Effector CD8-positive, alpha-beta T cell (primary cell): Measurements from ENCODE around the gene TTC7B.

Experiments
- DNase-seq: peaks from one replicate; lab custom pipeline; 2025; lab: John Stamatoyannopoulos, UW

The TTC7B gene

DNA sequence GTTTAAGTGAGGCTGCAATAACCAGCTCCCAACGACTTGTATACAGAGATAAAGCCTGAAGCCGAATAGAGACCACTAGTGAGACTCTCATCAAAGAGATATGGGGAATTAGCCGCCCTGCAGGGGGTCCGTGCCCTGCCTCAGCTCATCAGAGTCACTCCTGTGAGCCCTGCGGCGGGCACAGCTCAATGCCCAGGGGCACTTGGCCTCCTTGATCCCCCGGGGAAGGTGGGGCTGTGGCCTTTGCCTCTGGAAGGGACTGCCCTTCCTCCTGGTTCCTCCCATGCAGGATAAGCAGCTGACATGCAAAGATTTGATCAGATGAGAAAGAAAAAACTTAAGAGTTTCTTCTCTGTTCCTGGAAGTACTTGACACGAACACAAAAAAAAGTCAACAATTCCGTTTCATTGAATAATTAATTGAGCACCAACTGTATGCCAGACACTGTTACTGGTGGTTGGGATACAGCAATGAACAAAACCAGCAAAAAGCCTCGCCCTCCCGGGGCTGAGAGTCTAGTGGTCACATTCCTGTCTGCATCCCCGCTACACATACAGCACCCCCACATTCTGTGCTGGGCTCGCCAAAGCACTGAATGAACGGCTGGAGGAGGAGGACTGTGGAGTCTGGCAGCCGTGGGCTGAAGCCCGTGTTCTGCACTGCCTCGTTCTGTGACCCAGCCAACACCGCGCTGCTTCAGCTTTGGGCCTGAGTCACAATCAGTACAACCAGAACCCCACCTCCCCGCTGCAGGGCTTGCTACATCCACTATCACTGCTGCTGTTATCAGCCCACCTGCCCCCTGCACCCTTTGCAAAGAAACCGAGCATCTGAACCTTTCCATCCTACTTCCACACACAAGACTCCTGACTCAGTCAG lies 10.3 kb downstream of the TTC7B start:
- no peak for DNase-seq

DNA sequence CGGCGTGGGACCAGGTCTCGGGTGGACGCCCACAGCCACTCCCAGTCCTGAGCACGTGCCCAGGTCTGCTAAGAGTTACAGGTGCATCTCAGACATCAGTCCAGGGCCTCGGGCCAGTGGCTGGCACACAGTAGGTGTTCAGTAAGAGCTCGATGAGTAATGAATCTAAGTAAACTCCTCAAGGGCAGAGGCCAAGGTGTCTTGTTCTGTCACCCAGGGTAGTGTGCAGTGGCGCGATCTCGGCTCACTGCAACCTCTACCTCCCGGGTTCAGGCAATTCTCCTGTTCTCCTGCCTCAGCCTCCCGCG lies 11.2 kb downstream of the TTC7B start:
- no peak for DNase-seq

DNA sequence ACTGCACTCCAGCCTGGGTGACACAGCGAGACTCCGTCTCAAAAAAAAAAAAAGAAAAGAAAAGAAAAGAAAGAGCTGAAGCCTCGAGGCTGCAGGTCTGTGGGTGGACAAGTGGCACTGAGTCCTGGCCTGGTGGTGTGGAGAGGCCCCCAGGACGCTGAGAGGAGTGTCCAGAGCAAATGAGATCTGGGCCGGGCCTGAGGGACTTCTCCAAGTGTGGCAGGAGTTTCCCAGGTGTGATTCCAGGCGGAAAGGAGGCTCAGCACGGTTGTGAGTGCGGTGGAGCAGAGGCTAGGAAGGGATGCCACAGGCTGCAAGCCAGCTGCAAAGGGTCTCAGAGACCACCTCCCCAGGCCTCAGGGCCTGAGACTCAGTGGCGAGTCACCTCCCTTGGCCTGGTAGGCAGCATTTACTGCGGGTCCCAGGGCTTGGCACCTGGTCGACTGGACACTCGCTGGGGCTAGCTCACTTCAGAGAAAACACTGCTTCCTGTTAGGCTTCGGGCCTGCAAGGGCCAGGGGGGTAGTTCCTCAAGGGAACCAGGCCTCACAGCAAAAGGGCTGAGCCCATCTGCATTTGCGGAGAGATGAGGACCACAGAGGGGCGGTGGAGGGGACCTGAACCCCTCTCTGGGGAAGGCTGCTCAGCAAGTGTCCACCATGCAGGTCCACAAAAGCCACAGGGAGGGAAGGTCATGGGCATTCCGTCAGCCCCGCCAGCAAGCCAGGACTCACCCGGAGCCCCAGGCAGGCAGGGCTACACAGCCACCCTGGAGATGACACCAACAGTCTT lies 11.7 kb downstream of the TTC7B start:
- no peak for DNase-seq

DNA sequence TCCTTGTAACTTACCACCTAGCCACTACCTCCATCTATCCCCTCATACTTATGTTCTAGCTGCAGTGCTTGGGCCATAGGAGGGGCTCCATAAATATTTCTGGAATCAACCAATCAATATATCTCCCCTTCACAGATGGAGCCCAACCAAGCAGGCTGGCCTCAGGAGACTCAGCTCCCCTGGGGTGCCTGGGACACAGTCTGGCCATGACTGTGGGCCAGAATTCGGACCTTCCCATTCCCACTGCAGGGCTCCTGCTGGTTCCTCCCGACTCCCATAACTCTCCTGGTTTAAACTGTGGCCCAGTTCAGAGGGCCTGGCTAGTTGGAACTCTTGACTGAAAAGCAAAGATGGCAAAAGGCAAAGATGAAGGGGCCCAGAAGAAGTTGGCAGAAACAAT lies 13.0 kb downstream of the TTC7B start:
- DNase-seq: no peak

DNA sequence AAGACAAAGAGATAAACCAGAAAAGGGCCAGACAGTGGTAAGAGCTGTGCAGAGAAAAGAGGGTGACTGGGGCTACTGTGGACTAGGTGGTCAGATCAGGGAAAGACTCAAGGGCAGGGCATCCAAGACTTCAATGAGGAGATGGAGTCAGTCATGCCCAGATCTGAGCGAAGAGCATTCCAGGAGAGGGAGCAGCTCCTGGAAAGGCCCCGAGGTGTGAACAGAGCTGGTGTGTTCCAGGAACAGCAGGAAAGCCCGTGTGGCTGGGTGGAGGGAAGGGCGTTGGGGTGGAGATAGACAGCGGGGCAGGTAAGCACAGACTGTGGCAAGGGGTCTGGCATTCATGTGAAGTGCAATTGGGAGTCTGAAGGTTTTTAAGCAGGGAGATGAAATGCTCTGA lies 16.8 kb downstream of the TTC7B start:
- DNase-seq: no peak

DNA sequence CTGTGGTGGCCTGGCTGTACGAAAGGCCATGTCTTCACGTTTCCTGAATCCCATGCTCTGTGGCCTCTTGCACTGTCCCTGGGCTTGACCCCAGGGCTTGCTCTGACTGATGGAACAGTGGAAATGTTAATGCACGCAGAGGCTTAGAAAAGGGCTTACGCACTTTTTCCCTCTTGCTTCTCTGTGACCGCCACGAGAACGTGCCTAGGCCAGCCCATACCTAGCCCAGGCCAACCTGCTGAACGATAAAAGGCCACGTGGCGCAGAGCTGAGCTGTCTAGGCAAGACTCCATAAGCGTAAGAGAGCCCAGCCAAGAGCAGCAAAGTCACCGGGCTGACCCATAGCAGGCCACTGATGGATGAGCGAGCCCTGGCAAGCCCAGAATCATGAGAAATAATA lies 18.3 kb downstream of the TTC7B start:
- DNase-seq: no peak

DNA sequence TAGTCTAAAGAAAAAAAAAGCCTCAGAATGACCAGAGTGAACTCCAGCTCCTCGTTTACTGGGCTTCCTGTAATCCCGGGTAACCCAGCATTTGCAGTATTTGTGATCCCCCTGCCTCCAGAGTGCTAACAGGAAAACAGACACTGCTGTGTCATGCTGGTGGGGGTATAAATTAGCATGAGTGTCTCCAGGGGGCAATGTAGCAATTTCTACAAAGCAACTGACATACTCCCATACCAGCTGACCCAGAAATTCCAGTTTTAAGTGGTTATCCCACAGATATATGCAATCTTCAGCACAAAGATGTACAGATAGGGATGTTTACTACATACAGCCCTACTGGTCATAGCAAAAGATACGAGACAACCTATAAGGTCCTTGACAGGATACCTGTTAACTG lies 18.8 kb downstream of the TTC7B start:
- DNase-seq: no peak

DNA sequence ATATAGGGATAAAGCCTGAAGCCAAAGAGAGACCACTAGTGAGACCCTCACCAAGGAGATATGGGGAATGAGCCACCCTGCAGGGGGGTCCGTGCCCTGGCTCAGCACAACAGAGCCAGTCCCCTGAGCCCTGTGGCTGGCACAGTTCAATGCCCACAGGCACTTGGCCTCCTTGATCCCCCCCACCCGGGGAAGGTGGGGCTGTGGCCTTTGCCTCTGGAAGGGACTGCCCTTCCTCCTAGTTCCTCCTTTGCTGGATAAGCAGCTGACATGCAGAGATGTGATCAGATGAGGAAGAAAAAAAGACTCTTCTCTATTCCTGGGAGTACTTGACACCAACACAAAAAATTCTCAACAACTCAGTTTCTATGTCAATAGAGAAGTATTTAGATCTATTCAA lies 19.9 kb downstream of the TTC7B start:
- DNase-seq: no peak

DNA sequence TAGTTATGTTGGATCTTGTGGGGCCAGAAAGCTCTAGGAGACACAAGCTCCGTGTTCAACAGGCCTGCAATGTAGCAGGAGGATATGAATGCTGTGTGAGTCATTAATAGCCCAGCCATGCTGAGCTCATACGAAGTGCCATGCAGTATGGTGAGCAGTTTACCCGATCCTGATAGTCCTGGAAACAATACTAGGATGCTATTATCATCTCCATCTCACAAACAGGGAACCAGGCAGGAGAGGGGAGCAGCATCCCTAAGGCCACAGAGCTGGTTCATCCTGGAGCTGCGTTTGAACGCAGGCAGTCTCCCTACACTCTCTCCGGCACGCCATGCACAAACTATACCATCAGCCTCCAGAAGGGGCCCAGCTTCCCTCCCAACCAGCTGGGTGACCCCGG lies 20.5 kb downstream of the TTC7B start:
- DNase-seq: no peak

DNA sequence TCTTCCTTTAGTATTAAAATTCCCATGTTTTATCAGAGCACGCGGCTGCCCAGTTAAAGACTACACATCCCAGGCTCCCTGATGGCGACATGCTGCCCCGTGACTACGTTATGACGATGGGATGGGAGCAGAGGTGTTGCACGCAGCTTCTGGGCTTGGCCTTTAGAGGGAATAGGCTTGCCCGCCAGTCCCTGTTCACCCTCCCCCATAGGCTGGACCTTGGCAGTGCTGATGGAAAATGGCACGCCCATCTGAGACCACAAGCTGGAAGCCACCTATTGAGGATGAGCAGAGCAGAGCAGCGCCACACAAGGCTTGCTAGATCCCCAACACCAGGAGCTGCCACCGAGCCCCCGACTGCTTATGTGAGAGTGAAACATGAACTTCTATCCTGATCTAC lies 24.7 kb downstream of the TTC7B start:
- no peak for DNase-seq

DNA sequence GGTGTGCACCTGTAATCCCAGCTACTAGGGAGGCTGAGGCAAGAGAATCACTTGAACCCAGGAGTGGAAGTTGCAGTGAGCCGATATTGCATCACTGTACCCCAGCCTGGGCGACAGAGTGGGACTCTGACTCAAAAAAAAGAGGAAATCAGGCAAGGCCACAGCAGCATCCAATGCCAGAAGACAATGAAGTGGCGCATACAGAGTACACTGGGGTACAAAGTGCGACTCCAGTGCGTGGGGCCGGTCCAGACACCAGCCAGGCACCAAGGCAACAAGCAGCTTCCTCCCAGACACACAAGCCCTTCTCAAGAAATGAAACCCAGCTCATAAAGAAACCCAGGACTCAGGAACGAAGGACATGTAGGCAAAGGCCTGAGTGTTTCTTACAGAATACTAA lies 28.2 kb downstream of the TTC7B start:
- DNase-seq: no peak

DNA sequence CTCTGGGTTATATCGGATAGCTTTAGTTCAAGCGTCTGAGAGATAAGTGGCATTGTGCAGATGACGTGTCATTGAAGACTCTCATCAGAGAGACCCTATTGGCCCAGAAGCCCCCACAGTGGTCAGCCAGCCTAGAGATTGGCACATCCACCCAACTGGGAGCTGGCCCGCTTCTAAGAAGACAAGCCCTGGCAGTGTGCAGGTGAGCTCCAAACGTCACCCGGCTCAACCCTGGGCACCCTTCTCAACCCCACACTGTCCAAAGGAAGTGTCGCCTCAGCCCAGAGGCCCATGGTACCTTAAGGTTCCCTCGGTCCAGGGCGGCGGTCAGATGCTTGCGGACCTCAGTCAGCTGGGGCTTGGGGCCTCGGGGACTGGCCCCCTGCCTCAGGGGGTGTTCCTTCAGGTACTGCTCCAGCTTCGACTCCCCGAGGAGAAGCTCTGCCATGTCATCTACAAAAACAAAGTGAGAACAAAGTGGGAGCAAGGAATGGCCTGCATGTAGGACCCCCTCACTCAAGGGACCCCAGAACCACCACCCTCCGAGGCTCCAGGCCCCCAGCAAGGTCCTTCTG lies 30.3 kb downstream of the TTC7B start:
- no peak for DNase-seq

DNA sequence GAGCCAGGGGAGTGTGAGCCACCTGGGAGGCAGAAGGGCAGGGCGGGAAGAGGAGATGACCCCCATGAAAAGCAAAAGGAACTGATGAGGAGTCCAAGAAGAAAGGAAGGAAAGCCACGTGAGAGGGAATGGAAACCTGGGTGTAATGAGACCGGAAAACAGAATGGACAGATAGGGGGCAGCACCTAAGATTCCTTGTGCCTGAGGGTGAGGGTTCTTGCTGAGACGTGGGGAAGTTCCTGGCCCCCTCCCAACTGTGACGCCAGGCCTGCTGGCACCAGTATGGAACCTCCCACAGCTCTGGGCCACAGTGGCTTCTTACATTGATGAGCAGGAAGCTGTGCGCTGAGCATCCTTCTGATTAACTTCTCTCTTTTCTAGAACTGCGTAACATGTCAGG lies 30.8 kb downstream of the TTC7B start:
- no peak for DNase-seq

DNA sequence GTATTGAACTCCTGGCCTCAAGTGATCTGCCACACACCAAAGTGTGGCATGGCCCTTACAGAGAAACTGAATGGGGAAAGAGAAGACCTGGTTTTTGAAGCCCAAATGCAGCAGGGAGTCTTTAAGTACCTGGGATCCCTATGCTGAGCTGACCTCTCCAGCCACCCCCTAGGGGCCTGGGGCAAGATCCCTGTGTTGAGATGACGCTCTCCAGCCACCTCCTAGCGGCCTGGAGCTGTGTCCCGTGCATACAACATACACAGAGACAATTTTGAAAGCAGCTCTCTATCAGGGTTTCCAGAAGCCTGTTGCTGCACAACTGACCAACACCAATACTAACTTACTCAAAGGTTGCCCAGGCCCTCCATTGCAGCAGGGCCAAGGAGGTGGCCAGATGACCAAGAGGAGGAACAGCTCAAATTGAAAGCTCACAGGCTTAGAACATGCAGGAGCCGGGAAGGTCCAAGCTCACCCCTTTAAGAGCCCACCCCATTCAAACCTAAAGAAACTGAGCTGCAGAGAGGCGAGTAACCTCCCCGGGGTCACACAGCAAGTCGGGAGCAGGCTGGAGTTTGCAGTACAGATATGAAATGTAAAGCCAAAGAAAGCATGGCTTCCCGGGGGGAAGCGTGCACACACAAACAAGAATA lies 31.5 kb downstream of the TTC7B start:
- DNase-seq: no peak

DNA sequence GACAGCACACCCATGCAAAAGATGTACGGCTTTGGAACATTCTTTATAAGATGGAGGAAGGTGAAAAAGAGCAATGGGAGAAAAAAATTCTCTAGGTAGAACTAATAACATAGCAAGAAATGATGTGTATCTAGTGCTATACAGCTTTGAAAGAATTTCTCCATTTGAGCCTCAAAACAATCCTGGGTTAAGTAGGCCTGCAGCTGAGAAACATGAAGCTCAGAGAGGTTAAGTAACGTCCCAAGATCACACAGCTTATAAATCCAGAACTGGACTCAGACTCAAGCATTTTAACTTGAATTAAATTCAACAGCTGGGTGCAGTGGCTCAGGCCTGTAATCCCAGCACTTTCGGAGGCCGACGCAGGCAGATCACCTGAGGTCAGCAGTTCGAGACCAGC lies 32.9 kb downstream of the TTC7B start:
- DNase-seq: no peak

DNA sequence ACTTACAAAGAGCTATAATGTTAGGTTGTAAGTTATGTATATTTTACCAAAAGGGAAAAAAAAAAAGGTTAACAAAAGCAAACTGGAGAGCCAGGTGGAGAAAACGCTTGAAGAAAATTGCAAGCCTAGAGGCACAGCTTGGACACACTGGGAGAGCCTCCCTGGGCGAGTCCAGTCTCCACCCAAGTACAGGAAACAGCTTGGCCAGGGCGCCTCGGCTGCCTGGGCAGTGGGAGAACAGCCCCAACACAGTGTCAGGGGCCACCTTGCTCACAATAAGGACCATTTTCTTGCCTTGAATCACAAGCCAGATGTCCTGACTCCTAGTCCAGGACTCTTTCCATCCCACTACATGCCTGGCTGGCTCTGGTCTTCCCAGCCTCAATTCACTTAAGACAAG lies 33.3 kb downstream of the TTC7B start:
- no peak for DNase-seq

DNA sequence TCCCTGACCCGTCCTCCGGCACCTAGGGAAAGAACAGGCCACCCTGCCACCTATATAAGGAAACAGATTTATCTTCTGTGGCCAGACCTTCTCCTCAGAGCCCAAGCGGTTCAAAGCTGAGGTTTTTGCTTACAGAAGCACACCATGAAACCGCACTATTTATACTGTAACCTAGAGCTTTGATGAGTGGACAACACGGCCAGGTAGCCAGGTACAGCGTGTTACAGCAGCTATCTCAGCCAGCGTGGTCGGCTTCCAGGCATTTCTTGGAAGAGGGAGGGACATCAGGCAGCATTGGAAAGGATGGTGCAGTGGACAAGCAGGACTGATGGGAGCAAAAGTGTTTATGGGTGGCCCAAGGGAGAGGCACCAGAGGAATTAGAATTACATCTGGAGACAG lies 34.4 kb downstream of the TTC7B start:
- no peak for DNase-seq

DNA sequence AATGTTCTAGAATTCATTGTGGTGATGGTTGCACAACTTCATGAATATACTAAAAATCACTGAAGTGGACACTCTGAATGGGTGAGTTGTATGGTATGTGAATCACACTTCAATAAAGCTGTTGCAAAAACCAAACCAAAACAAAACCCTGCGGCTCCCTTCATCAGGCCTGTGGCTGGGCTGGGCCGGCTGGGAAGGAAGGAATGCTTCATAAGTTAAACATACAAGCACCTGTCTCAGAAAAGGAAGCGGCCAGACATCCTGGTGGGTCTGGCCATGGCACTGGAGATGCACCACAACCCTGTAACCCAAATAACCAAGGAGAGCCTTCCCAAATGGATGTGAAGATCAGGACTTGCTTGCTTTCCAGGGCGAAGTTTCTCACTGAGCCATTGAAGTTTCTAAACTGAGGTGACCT lies 34.9 kb downstream of the TTC7B start:
- DNase-seq: no peak

DNA sequence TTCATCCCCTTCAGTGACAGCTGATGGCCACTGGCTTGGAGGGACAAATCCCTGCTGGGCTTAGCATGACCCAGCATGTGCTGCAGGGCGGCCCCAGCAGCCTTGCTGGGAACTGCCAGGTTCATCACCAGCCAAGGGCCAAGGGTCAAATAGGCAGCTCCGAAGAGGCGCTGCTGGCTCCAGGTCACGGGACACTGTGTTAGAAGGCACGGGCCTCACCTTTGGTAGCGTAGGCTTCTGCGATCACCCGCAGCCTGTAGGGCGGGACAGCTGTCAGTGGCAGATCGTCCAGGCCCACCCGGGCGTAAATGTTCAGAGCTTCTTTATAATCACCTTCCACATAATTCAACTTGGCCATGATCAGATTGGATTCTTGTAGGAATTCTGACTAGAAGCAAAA lies 35.7 kb downstream of the TTC7B start:
- no peak for DNase-seq

DNA sequence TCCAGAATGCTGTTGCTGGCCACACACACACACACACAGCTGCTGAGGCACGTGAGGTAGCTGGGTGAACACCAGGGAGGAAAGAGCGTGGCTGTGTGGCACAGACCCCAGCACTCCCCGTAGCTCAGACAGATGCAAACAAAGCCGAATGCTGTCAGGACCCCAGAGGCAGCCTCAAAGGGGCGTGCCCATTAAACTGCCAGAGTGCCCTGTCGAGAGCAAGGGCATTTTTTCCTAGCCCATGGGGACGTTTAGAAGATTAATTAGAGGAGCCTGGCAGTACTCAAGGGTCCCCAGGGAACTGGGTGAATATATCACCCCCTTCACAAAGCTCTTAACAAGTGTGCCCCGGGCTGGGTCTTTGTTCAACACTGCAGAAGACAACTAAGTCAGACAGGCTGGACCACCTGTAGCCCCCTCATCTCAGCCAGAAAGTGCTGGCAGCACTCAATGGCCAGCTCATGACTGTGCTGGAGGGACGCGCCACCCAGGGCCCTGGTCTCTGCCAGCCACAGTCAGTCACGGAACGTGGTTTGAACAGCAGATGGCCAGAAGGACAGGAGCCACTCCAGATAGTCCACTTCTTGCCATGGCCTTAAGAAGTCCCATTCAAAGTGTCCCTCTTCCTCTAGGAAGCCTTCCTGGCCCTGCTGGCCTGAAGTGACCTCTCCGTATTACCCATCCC lies 37.5 kb downstream of the TTC7B start:
- DNase-seq: no peak

DNA sequence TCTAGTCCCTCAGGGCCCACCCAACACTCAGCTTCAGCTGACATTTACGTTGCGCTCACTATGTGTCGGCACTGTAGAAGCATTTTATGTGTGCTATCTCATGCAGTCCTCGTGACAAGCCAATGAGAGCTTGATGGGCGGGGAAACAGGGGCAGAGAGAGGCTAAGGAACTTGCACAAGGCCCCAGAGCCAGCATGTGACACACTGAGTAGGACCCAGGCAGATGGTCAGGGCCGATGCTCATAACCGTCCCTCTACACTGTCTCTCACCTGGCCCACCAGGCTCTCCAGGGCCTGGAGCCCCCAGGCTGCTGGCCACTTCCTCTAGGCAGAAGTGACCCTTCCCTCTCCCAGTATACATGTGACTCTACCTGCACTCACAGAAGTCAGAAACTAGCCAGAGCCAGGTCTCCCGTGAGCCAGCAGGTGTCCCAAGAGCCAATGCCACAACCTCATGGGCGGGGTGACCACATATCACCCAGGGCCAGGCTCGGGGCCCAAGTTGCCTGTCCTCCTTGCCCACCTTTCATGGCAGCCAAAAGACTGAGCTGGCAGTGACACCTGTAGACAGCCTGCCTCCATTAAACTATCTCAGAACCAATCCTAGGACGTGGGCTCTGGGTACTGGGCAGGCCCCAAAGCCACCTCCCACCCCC lies 38.3 kb downstream of the TTC7B start:
- no peak for DNase-seq

DNA sequence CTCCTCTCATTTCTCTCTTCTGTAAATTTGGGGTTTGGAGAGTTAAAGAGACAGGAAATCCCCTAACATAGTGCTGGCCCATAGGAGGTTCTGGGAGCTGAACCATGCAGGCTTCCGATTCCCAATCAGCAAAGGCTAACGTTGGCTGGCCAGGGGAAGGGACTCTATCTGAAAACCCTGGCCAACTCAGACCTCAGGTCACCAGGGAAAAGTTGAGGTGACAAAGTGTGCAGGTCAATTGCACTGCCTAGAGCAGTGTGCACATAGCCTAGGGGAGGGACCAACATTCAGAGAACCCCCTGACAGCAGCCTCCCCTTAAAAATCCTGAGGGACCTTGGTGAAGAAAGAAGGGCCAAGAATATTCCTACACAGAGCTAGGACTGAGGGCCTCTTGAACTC lies 38.9 kb downstream of the TTC7B start:
- no peak for DNase-seq
